RPMI7951 (cell line): ENCODE data around the gene CCDC97. TPM values are rescaled to one million over a fixed set of nuclear protein-coding genes. Genes with fewer than 3 reads are reported as not detected.

Source experiments
- DNase-seq: peaks from one replicate; pipeline ENCODE4 v3.0.0-alpha.2; 2012; ENCODE audit warnings: low read depth
- total RNA-seq: library from RNA; depleted of rRNA; stranded (reverse); fragments of >200 nt; shearing (Covaris generic); gene quantifications from 2 replicates; pipeline ENCODE4 v1.2.3, GENCODE V29; 2014

CCDC97 gene
- total RNA-seq, 1 experiment from 2014 or later = 9.3 TPM

GRCh38 chr19:41320185-41320518 lies 10.2 kb downstream of the CCDC97 start:
- DNase-seq = no peak

GRCh38 chr19:41320568-41320967 lies 10.6 kb downstream of the CCDC97 start:
- no peak for DNase-seq

- no peak for DNase-seq
Observed at GRCh38 chr19:41321204-41321599, 11.2 kb downstream of the CCDC97 start.

- peak; percentile 97 for DNase-seq
Observed at GRCh38 chr19:41321600-41322270, 11.8 kb downstream of the CCDC97 start.

GRCh38 chr19:41322451-41322850 lies 12.5 kb downstream of the CCDC97 start:
- no peak for DNase-seq

- peak; percentile 94 for DNase-seq
Observed at GRCh38 chr19:41323023-41323422, 13.1 kb downstream of the CCDC97 start.

GRCh38 chr19:41323430-41324125 lies 13.6 kb downstream of the CCDC97 start:
- peak; percentile 99 for DNase-seq

- DNase-seq = peak; percentile 18
Observed at GRCh38 chr19:41324231-41324702, 14.3 kb downstream of the CCDC97 start.

GRCh38 chr19:41324921-41325639 lies 15.1 kb downstream of the CCDC97 start:
- peak; percentile 81 for DNase-seq

GRCh38 chr19:41325640-41325946 lies 15.6 kb downstream of the CCDC97 start:
- DNase-seq = no peak

- peak; percentile 68 for DNase-seq
Observed at GRCh38 chr19:41325947-41326706, 16.2 kb downstream of the CCDC97 start.

- peak; percentile 36 for DNase-seq
Observed at GRCh38 chr19:41327076-41327575, 17.2 kb downstream of the CCDC97 start.

- DNase-seq = peak; percentile 81
Observed at GRCh38 chr19:41327576-41328156, 17.7 kb downstream of the CCDC97 start.

- DNase-seq = peak; percentile 63
Observed at GRCh38 chr19:41328157-41328841, 18.3 kb downstream of the CCDC97 start.

- peak; percentile 80 for DNase-seq
Observed at GRCh38 chr19:41328842-41329225, 18.9 kb downstream of the CCDC97 start.

- DNase-seq = no peak
Observed at GRCh38 chr19:41330481-41330880, 20.5 kb downstream of the CCDC97 start.

- no peak for DNase-seq
Observed at GRCh38 chr19:41330946-41331678, 21.1 kb downstream of the CCDC97 start.

- DNase-seq = no peak
Observed at GRCh38 chr19:41332000-41332399, 22.0 kb downstream of the CCDC97 start.

- DNase-seq = no peak
Observed at GRCh38 chr19:41332468-41332867, 22.5 kb downstream of the CCDC97 start.

- DNase-seq = no peak
Observed at GRCh38 chr19:41334793-41335192, 24.8 kb downstream of the CCDC97 start.
